Measurements from ENCODE around the gene HOXB7.

DNA sequence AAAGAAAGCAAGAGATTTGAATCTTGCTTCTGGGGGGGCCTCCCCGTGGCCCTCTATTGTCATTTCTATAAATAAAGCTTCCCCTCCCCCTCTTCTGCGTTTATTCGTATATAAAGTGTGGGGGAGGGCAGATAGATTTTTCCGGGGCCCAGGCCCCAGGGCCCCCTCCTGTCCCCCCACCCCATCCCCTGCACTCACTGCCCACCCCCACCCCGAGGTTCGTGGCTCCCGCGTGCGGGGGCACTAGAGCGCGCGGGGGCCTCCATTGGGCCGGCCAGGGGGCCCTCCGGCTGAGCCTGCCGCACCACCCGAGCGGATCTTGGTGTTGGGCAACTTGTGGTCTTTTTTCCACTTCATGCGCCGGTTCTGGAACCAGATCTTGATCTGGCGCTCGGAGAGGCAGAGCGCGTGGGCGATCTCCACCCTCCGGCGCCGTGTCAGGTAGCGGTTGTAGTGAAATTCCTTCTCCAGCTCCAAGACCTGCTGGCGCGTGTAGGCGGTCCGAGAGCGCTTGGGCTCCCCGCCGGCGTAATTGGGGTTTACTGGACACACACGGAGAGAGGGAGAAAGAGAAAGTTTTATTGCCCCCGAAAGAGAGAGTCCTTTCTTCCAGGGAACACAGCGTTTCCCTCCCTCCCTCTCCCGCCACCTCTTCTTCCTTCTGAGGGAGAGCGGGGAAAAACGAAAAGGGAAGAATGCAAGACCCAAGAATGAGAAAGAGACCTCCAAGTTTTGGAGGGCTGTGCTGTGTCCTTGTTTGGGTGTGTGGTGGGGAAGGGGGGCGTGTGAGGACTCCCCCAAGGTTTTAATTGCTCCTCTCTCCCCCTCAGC is 34.1 kb downstream of the HOXB7 start:
- TF ChIP-seq EZH2phosphoT487 (IDR thresholded peaks at IDR 0.05; ENCODE audit: insufficient read depth, low read depth) (no peak), EZH2 (IDR thresholded peaks at IDR 0.05; ENCODE audit: insufficient read depth, poor library complexity, severe bottlenecking) (no peak)

Measured in GM23248 (cell line).